Hypothalamus (tissue), 51 donors: ENCODE data around the gene FBXO2.
A peak's percentile ranks its signal among the peaks of the same experiment; 100 is the strongest.

Experiments used
- DNase-seq, 51 donors: peaks; one replicate each; lab custom pipeline; 2025; lab: John Stamatoyannopoulos, UW

Gene FBXO2, protein sequence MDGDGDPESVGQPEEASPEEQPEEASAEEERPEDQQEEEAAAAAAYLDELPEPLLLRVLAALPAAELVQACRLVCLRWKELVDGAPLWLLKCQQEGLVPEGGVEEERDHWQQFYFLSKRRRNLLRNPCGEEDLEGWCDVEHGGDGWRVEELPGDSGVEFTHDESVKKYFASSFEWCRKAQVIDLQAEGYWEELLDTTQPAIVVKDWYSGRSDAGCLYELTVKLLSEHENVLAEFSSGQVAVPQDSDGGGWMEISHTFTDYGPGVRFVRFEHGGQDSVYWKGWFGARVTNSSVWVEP

DNA sequence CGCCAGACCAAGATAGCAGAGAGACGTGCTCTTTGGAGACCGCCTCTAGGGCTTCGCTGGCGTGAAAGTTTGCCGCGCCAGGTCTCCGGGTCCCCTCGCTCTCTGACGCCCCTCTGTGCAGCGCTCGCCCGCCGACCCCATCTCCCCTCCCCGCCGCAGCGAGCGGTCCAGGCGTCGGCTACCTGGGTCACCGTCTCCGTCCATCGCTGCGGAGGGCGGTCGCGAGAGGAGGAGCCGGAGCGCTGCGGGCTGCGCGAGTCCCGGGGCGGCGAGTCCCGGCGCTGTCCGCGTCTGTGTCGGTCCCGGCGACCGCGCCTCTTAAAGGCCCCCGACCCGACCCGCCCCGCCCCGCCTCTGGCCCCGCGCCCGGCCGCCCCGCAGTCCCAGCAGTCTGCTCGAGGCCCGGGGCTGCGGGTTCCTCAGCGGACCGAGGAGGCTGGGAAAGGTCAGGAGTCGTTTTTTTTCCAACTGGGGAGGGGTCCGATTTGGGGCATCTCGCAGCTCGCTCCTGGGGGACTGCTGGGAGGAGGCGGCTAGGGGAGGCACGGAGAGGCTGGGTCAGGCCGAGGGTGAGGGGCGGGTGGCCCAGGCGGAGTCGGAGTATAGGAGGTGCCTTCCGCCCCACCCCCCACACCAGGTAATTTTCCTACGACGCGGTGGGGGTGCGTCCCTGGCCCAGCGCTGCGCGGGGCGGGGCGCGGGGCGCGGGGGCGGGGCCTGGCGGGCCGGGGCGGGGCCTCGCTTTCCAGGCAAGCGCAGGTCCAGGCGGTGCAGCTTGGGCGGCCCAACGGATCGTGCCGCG is at the start of gene FBXO2, which contains the start of gene FBXO44:
Gene FBXO2 (minus strand): TSS at position 293 of the 802 bp plus-strand sequence. CDS start 89 bp downstream, at position 204.
Gene FBXO44 (plus strand): TSS at position 741 of the 802 bp plus-strand sequence. CDS start 959 bp downstream, outside the sequence.
- DNase-seq: peak in 36 of 51 donors; percentile 13 to 71 (median 46)

DNA sequence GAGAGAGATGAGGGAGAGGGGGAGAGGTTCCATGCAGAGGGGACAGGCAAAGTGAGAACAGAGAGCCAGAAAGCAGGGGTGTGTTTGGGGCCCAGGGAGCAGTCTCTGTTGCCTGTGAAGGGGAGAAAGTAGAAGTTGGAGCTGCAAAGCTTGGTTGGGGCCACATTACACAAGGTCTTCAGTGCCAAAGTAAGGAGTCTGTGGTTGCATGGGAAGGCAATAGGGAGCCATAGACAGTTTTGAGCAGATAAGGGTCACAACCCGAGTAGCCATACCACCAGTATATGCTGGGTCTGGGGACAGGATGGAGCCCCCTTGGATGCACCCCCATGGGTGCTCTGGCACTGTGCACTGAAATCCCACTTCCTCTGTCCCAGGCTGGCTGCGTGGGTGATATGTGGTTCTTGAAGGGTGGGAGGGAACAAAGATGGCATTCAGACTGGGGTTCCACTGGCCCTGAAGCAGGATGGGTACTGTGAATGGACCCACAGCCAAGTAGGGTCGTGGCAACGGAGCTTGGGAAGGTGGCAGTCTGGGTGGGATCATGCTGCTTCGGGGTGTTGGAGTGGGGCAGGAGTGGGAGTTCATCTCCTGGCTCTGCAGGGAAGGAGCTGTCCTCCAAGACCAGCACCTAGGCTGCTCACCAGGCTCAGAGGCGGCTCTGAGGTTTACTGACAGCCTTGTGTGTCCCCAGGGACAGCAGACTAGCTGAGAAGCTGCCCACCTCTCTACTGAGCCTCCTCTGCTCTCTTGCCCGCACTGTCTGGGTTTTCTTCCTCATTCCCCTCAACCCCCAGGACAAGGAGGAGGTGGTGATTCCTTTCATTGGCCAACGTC is 49.3 kb upstream of the FBXO2 start:
- no peak for DNase-seq

DNA sequence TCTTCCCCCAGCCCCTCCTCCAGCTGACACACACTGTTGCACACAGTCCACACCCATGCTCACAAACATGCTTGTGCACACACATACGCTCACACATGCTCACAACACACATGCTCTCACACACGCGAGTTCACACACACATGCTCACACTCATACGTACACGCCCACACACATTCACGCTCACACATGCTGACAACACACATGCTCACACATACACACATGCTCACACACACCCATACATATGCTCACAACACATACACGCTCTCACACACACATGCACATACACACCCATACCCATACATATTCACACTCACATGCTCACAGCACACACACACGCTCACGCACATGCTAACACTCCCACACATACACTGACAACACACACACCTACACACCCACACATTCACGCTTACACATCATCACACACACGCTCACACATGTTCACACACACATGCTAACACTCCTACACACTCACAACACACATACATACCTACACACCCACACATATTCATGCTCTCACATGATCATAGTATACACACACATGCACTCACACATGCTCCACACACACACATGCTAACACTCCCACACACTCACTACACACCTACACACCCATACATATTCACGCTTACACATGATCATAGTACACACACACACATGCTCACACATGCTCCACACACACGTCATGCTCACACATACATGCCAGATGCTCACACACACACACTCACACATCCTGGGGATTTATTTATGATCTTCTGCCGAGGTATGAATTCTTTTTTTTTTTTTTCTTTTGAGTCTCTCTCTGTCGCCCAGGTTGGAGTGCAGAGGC is 48.0 kb upstream of the FBXO2 start:
- no peak for DNase-seq

DNA sequence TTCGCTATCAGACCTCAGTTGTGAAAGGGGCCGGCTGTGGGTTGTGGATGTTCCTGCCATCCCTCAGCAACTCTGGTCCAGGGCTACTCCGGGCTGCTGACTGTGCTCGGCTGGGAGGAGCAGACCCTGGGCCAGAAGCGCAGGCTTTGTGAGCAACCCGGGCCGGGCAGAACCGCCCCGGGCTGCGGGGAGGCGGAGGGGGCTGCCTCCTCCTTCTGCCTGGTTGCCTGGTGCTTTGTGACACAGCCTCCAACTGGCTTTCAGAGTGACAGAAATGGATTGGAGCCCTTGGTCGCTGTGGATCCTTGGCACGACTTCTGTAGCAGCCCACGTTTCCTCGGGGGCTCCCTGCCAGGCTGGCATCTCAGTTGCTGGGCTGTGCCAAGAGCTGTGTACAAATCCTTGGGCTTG is 47.3 kb upstream of the FBXO2 start:
- DNase-seq: peak in 47 of 51 donors; percentile 22 to 89 (median 71)

- DNase-seq: peak in 2 of 51 donors; percentile 13 to 36
Measured at GRCh38 chr1:11700601-11701467, 46.6 kb upstream of the FBXO2 start.

- no peak for DNase-seq
Measured at GRCh38 chr1:11697893-11698210, 43.6 kb upstream of the FBXO2 start.

GRCh38 chr1:11697188-11697892 is 43.1 kb upstream of the FBXO2 start:
- DNase-seq: no peak

DNA sequence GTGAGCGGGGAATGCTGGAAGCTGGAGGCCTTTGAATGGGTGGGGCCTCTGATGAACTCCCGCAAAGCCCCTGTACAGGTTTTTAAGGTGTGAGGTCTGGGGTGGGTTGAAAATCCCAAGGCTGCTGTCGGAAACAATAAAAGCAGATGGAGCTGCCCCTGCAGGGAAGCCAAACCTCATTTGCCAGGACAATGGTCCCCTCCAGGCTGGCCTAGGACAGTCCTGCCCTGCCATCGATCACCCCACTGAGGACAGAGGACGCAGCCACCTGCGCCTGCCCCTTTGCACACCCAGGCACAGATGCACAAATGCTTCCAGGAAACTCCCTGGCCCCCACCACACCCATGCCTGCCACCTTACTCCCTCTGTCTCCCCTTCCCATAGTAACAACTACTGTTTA is 41.6 kb upstream of the FBXO2 start:
- no peak for DNase-seq

GRCh38 chr1:11693917-11694316 is 39.7 kb upstream of the FBXO2 start:
- no peak for DNase-seq

DNA sequence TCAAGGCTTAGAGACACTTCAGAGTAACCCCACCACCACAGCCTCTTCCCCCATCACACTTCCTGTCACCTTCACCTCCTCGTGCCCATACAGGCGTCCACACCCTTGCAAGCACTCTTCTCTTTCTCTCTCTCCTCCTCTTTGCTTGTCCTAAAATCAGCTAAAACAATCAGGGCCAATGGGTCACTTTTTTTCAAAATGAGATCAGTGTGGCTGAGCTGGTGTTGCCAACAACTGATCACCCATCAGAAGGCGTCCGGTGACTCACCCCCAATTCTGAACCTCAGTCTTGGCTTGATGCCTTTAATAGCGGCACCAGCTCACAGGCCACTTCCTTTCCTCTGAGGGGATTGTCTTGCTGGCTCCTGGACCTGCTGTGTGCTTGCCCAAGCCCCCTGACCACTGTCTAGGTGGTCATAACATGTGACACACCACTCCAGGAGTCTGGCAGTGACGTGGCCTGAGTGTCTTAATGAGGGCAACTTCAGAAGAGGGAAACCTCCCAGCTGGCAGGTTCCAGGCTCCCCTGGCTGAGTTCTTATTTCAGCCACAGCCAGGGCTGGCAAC is 38.9 kb upstream of the FBXO2 start:
- DNase-seq: peak in 8 of 51 donors; percentile 5 to 67 (median 40)

DNA sequence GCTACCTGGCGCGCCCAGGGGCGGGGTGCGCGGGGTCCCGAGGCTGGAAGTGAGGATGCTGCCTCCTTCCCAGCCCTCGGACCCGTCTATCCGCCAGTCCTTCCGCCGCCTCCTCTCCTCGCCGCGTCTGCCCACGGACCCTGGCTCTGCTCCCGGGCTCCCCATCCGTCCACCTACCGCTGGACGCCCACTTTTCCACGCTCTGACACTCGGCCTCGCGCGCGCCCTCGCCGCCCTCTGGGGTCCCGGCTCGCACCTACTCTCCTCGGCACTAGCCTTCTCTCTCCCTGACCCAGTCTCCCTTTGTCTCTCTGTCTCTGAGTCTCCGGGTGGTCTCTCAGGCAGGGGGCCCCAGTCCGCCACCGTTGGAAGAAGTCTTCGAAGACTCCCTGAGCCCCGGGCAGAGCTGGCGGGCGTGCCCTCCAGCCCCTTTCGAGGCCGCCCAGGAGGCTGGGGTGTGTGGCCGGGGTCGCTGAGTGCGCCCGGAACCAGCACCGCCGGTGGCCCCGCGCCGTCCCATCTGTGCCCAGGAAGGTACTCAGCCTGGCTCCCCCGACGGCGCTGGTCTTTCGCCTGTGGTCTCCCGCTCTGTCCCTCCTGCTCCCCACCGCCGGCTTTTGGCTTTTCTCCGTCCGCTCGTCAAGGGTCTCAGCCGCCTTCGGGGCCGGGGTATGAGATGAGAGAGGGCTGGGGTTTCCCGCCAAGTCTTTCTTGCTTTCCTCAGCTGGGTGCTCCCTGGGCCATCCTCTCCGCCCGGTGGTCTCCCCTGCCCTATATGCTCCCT is 37.9 kb upstream of the FBXO2 start:
- no peak for DNase-seq

DNA sequence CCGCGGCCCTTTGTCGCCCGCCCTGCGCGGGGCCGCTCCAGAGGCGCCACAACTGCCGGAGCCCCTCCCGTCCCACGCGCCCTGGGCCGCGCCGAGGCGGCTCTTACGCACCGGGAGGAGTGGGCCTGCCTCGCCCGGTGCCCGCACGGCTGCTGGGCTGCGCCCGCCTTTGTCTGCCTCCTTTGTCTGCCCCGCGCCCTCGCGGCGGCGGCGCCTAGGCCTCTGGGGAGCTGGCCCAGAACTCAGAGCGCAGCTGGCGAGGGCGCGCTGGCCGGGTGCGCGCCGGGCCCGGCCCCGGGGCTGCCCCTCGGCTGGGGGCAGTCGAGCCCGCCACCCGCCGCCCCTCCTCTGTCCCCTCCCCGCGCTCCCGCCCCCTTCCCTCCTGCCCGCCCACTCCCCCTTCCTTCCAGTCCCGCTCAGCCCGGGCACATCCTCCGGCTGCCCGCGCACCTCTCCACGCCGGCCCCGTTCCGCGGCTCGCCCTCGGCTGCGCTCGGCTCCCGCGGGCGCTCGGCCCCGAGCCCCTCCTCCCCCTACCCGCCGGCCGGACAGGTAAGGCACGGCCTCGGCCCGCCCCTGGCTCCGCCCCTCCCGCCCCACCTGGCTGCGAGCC is 37.2 kb upstream of the FBXO2 start, which contains the start of gene DRAXIN:
Gene DRAXIN (plus strand): TSS at position 409 of the 613 bp plus-strand sequence. CDS start 14,549 bp downstream, outside the sequence.
- peak in 6 of 51 donors; percentile 8 to 30 (median 16) for DNase-seq

- peak in 1 of 51 donors; percentile 18 for DNase-seq
Measured at GRCh38 chr1:11690397-11691301, 36.4 kb upstream of the FBXO2 start.

- DNase-seq: no peak
Measured at GRCh38 chr1:11688506-11688905, 34.3 kb upstream of the FBXO2 start.

GRCh38 chr1:11685210-11685752 is 31.1 kb upstream of the FBXO2 start:
- DNase-seq: no peak
